Measurements from ENCODE around the gene AMH. TPM values are rescaled to one million over a fixed set of nuclear protein-coding genes. Genes with fewer than 3 reads are reported as not detected.
"Not testable (repeated sequence)": the region's sequence is repeated elsewhere in the genome, so short reads cannot be mapped to it uniquely, and the experiment has no call there.

AMH gene
- total RNA-seq (ENCODE audit: low replicate concordance): 3.5 and 22.4 TPM in 2 replicates

- Mint-ChIP-seq H3K27me3 (ENCODE audit: insufficient read depth, low read depth) (peaks cover 12% of the 10 kb centered on the region), H3K36me3 (no peaks in the 10 kb centered on the region), H3K27ac (no peak within 1 kb of the TSS), H3K4me3 (no peak within 1 kb of the TSS), H3K4me1 (peaks cover 4% of the 10 kb centered on the region), H3K9me3 (no peaks in the 10 kb centered on the region)
- peaks cover 42% of the 10 kb centered on the region for H4K20me1 ChIP-seq (ENCODE audit: low read depth)
- H3K4me1 ChIP-seq: peaks cover 10% of the 10 kb centered on the region
- TF ChIP-seq EZH2phosphoT487 (IDR thresholded peaks at IDR 0.05): no peak
- TF ChIP-seq, protein P1, sequence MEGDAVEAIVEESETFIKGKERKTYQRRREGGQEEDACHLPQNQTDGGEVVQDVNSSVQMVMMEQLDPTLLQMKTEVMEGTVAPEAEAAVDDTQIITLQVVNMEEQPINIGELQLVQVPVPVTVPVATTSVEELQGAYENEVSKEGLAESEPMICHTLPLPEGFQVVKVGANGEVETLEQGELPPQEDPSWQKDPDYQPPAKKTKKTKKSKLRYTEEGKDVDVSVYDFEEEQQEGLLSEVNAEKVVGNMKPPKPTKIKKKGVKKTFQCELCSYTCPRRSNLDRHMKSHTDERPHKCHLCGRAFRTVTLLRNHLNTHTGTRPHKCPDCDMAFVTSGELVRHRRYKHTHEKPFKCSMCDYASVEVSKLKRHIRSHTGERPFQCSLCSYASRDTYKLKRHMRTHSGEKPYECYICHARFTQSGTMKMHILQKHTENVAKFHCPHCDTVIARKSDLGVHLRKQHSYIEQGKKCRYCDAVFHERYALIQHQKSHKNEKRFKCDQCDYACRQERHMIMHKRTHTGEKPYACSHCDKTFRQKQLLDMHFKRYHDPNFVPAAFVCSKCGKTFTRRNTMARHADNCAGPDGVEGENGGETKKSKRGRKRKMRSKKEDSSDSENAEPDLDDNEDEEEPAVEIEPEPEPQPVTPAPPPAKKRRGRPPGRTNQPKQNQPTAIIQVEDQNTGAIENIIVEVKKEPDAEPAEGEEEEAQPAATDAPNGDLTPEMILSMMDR (IDR thresholded peaks at IDR 0.05): no peak
- TF ChIP-seq EZH2 (IDR thresholded peaks at IDR 0.05): no peak
- H3K27me3 ChIP-seq: peaks cover 19% of the 10 kb centered on the region
- H3K4me2 ChIP-seq: no peak within 1 kb of the TSS
- H3K27ac ChIP-seq: peak within 1 kb of the TSS; percentile 29
- no peak within 1 kb of the TSS for H2AFZ ChIP-seq (replicated peaks)
- H3K9me3 ChIP-seq (ENCODE audit: low read depth): no peaks in the 10 kb centered on the region
- H3K36me3 ChIP-seq: no peaks in the 10 kb centered on the region
- DNase-seq (ENCODE audit: low spot score): no peak
- H3K4me3 ChIP-seq: no peak within 1 kb of the TSS
- no peak within 1 kb of the TSS for H3K9ac ChIP-seq
- peaks cover 21% of the 10 kb centered on the region for H3F3A ChIP-seq (ENCODE audit: low read depth)
- peaks cover 5% of the 10 kb centered on the region for H3K79me2 ChIP-seq (ENCODE audit: low read depth)
These were observed at the start of gene AMH for GRCh38 chr19:2249010-2249866. AMH (plus strand) TSS chr19:2249323; CDS start chr19:2249333, 10 bp downstream.

DNA sequence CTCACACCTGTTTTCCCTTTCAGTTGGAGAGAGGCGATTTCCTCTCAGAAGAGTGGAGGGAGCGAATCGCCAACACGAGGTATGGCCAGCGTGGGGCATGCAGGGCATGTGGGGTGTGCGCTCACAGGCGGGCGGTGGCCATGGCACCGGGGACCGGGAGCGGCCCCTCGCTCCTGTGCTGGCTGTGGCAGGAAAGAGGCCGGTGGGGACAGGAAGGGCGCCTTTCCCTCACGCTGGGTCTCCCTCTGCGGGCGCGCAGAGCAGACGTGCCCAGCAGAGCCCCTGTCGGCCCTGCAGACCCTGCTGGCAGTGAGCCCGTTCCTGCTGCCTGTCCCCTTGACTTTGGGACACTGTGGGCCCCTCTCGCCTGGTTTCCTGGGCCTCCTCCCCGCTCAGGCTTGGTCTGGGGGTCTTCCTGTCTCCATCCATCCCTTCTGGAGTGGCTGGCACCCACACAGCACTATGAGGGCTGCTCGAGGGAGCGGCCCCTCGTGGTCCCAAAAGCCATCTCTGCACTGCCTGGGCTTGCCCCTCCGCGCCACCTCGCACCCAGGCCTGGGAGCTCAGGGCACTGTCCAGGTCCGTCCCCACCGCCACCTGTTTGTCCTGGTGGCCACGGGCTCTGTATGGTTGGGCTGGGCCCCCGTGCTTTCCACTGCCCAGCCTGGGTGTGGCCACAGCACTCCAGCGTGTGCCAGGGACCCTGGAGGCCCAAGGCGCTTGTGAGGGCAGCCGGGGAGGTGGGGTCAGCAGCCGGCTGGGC, 49.1 kb upstream of the AMH start:
- peaks cover 48% of the 10 kb centered on the region for H4K20me1 ChIP-seq (ENCODE audit: low read depth)
- peaks cover 5% of the 10 kb centered on the region for H3K4me1 Mint-ChIP-seq

DNA sequence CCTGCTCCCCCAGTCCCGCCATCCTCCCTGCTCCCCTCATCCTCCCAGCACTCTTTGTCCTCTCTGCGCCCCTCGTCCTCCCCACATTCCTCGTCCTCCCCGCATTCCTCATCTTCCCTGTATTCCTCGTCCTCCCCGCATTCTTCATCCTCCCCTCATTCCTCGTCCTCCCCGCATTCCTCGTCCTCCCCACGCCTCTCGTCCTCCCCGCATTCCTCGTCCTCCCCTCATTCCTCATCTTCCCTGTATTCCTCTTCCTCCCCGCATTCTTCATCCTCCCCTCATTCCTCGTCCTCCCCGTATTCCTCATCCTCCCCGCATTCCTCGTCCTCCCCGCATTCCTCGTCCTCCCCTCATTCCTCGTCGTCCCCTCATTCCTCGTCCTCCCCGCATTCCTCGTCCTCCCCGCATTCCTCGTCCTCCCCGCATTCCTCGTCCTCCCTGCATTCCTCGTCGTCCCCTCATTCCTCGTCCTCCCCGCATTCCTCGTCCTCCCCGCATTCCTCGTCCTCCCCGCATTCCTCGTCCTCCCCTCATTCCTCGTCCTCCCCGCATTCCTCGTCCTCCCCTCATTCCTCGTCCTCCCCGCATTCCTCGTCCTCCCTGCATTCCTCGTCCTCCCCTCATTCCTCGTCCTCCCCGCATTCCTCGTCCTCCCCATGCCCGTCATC, 48.4 kb upstream of the AMH start:
- not testable (repeated sequence) for H3K4me1 Mint-ChIP-seq; H3K9me3 Mint-ChIP-seq; H3K4me1 ChIP-seq; H3K9me3 ChIP-seq (ENCODE audit: low read depth); H3K27me3 ChIP-seq; H3K27ac ChIP-seq; H3K9ac ChIP-seq; H3K4me2 ChIP-seq; H2AFZ ChIP-seq (replicated peaks); H3K4me3 ChIP-seq; DNase-seq (ENCODE audit: low spot score); H3K4me3 Mint-ChIP-seq; H3K36me3 ChIP-seq; H3F3A ChIP-seq (ENCODE audit: low read depth)
- Histone ChIP-seq H3K79me2 (ENCODE audit: low read depth) (peaks cover 13% of the 10 kb centered on the region), H4K20me1 (ENCODE audit: low read depth) (peaks cover 46% of the 10 kb centered on the region)
- peaks cover 10% of the 10 kb centered on the region for H3K36me3 Mint-ChIP-seq
- peak overlapping the region; percentile 33 for H3K27ac Mint-ChIP-seq
- H3K27me3 Mint-ChIP-seq (ENCODE audit: insufficient read depth, low read depth): peaks cover 10% of the 10 kb centered on the region

More for the DNA sequence above, 49.1 kb upstream of the AMH start:
- Mint-ChIP-seq H3K27ac (no peak overlapping the region), H3K27me3 (ENCODE audit: insufficient read depth, low read depth) (peaks cover 10% of the 10 kb centered on the region), H3K9me3 (no peaks in the 10 kb centered on the region), H3K4me3 (no peak overlapping the region), H3K36me3 (peaks cover 10% of the 10 kb centered on the region)
- Histone ChIP-seq H3K9ac (no peak overlapping the region), H3K27me3 (no peaks in the 10 kb centered on the region), H3K36me3 (no peaks in the 10 kb centered on the region), H3K4me1 (peaks cover 6% of the 10 kb centered on the region), H2AFZ (replicated peaks) (no peak overlapping the region), H3K4me2 (no peak overlapping the region), H3K4me3 (no peak overlapping the region), H3K9me3 (ENCODE audit: low read depth) (no peaks in the 10 kb centered on the region), H3K79me2 (ENCODE audit: low read depth) (peaks cover 13% of the 10 kb centered on the region), H3K27ac (no peak overlapping the region), H3F3A (ENCODE audit: low read depth) (peaks cover 6% of the 10 kb centered on the region)
- no peak for DNase-seq (ENCODE audit: low spot score)
- TF ChIP-seq EZH2phosphoT487 (IDR thresholded peaks at IDR 0.05) (no peak), EZH2 (IDR thresholded peaks at IDR 0.05) (no peak)
- TF ChIP-seq, protein P1 (IDR thresholded peaks at IDR 0.05): no peak
